HG03378 (cell line): ENCODE results near the gene MMS22L.

Experiments used
- ATAC-seq: cut with Tn5 transposase; IDR thresholded peaks from one replicate; pipeline ENCODE4 v1.9.1; 2021; ENCODE audit warnings: mild to moderate bottlenecking, moderate library complexity; ENCODE audit not compliant: unreplicated experiment

MMS22L gene

GRCh38 chr6:97150932-97151331 lies 132.1 kb downstream of the MMS22L start:
- ATAC-seq = no peak

GRCh38 chr6:97147421-97147820 lies 135.6 kb downstream of the MMS22L start:
- no peak for ATAC-seq

- ATAC-seq = no peak
Measured at GRCh38 chr6:97145691-97146090, 137.3 kb downstream of the MMS22L start.

- no peak for ATAC-seq
Measured at GRCh38 chr6:97141756-97142155, 141.3 kb downstream of the MMS22L start.

GRCh38 chr6:97138581-97138980 lies 144.4 kb downstream of the MMS22L start:
- ATAC-seq = no peak

- ATAC-seq = no peak
Measured at GRCh38 chr6:97136626-97137358, 146.2 kb downstream of the MMS22L start.

GRCh38 chr6:97133067-97133466 lies 149.9 kb downstream of the MMS22L start:
- ATAC-seq = no peak

GRCh38 chr6:97129106-97129505 lies 153.9 kb downstream of the MMS22L start:
- ATAC-seq = no peak

GRCh38 chr6:97128507-97128906 lies 154.5 kb downstream of the MMS22L start:
- ATAC-seq = no peak

GRCh38 chr6:97123652-97124051 lies 159.4 kb downstream of the MMS22L start:
- no peak for ATAC-seq

- ATAC-seq = no peak
Measured at GRCh38 chr6:97123112-97123511, 159.9 kb downstream of the MMS22L start.

- ATAC-seq = no peak
Measured at GRCh38 chr6:97120511-97120910, 162.5 kb downstream of the MMS22L start.

GRCh38 chr6:97114645-97115044 lies 168.4 kb downstream of the MMS22L start:
- no peak for ATAC-seq

- no peak for ATAC-seq
Measured at GRCh38 chr6:97113170-97113569, 169.8 kb downstream of the MMS22L start.

- no peak for ATAC-seq
Measured at GRCh38 chr6:97111243-97111642, 171.8 kb downstream of the MMS22L start.

GRCh38 chr6:97110626-97111025 lies 172.4 kb downstream of the MMS22L start:
- ATAC-seq = no peak

- ATAC-seq = no peak
Measured at GRCh38 chr6:97110149-97110548, 172.9 kb downstream of the MMS22L start.

GRCh38 chr6:97109444-97109843 lies 173.6 kb downstream of the MMS22L start:
- no peak for ATAC-seq

- no peak for ATAC-seq
Measured at GRCh38 chr6:97102145-97102790, 180.7 kb downstream of the MMS22L start.

- ATAC-seq = no peak
Measured at GRCh38 chr6:97100696-97101095, 182.3 kb downstream of the MMS22L start.

GRCh38 chr6:97097068-97098047 lies 185.7 kb downstream of the MMS22L start:
- no peak for ATAC-seq
